ENCODE data around the gene LRWD1. TPM values are rescaled to one million over a fixed set of nuclear protein-coding genes. Genes with fewer than 3 reads are reported as not detected.
"Not testable (repeated sequence)": the region's sequence is repeated elsewhere in the genome, so short reads cannot be mapped to it uniquely, and the experiment has no call there.

Gene LRWD1
- total RNA-seq, 2 donors from 2014 or later, result 12.8 to 57.7 TPM

DNA sequence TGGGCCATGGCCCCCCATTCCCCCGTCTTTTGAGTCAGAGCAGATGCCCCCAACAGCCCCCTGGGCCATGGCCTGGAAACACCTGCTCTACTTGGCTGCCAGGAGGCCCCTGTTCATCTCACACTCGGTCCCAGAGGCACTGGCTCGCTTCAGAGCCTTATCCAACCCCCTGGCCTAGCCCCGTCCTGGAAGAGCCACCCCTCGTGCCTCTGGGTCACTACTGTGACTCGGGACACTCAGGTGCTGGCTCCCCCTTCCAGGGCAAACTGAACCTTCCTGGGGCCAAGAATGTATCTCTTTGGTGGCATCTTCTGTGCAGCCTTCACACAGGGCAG is 7.0 kb downstream of the LRWD1 start:
- intact Hi-C loops (cut with DNase I), result no loop called here
- WGBS, result 78% methylated on average over 6 of the region's 6 CpGs
- DNase-seq (ENCODE audit: low spot score), result no peak
- Histone ChIP-seq H3K9me3 (no peaks in the 10 kb centered on the region), H3K4me3 (no peak overlapping the region), H3K27ac (no peak overlapping the region), H3K36me3 (no peaks in the 10 kb centered on the region), H3K27me3 (replicated peaks; ENCODE audit: insufficient read depth) (no peaks in the 10 kb centered on the region), H3K4me1 (replicated peaks) (no peaks in the 10 kb centered on the region)
- TF ChIP-seq POLR2A (IDR thresholded peaks at IDR 0.05) (no peak), CTCF (IDR thresholded peaks at IDR 0.05) (no peak), POLR2AphosphoS5 (IDR thresholded peaks at IDR 0.05) (no peak)

DNA sequence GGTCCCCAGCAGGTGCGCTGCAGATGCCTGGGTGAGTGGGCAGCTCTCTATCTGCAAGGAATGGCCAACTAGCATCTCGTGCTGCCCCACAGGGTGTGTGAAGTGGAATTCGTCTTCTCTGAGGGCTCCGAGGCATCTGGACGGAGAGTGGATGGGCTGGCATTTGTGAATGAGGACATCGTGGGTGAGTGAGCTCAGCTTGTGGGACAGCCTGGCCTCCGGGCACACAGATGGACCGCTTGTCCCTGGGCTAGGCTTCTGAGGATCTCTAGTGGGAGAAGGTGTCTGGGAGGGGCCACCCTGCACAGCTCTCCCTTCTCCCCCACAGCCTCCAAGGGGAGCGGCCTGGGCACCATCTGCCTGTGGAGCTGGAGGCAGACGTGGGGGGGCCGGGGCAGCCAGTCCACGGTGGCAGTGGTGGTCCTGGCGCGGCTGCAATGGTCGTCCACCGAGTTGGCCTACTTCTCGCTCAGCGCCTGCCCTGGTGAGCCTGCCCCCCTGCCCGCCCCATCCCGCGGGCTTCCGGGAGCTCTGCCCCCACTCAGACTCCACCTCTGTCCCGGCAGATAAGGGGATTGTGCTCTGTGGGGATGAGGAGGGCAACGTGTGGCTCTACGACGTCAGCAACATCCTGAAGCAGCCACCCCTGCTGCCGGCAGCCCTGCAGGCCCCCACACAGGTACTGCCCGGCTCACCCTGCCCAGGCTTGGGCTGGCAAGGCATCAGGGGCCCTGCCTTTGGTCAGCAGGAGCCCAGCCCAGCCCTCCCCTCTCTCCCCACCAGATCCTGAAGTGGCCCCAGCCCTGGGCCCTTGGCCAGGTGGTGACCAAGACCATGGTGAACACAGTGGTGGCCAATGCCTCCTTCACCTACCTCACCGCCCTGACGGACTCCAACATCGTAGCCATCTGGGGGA is 7.6 kb downstream of the LRWD1 start:
- no peak overlapping the region for H3K4me3 ChIP-seq
- H3K36me3 ChIP-seq, result no peaks in the 10 kb centered on the region
- 65% methylated on average over 30 of the region's 31 CpGs for WGBS
- no peaks in the 10 kb centered on the region for H3K27me3 ChIP-seq (replicated peaks; ENCODE audit: insufficient read depth)
- no peak overlapping the region for H3K27ac ChIP-seq
- H3K4me1 ChIP-seq (replicated peaks), result no peaks in the 10 kb centered on the region
- DNase-seq (ENCODE audit: low spot score), result no peak
- TF ChIP-seq POLR2A (IDR thresholded peaks at IDR 0.05) (no peak), CTCF (IDR thresholded peaks at IDR 0.05) (no peak), POLR2AphosphoS5 (IDR thresholded peaks at IDR 0.05) (no peak)
- intact Hi-C loops (cut with DNase I), result no loop called here
- H3K9me3 ChIP-seq, result no peaks in the 10 kb centered on the region

GRCh38 chr7:102473271-102473991 is 8.6 kb downstream of the LRWD1 start:
- H3K9me3 ChIP-seq, result no peaks in the 10 kb centered on the region
- no peaks in the 10 kb centered on the region for H3K36me3 ChIP-seq
- intact Hi-C loops (cut with DNase I), result no loop called here
- H3K27ac ChIP-seq, result no peak overlapping the region
- TF ChIP-seq CTCF (IDR thresholded peaks at IDR 0.05) (no peak), POLR2AphosphoS5 (IDR thresholded peaks at IDR 0.05) (no peak), POLR2A (IDR thresholded peaks at IDR 0.05) (no peak)
- no peaks in the 10 kb centered on the region for H3K4me1 ChIP-seq (replicated peaks)
- no peaks in the 10 kb centered on the region for H3K27me3 ChIP-seq (replicated peaks; ENCODE audit: insufficient read depth)
- 78% methylated on average over 23 of the region's 23 CpGs for WGBS
- no peak overlapping the region for H3K4me3 ChIP-seq
- DNase-seq (ENCODE audit: low spot score), result no peak

- 84% methylated on average over 9 of the region's 14 CpGs for WGBS
- H3K4me3 ChIP-seq; DNase-seq (ENCODE audit: low spot score); H3K27ac ChIP-seq; intact Hi-C loops (cut with DNase I); H3K36me3 ChIP-seq; H3K27me3 ChIP-seq (replicated peaks; ENCODE audit: insufficient read depth); H3K9me3 ChIP-seq; H3K4me1 ChIP-seq (replicated peaks): not testable (repeated sequence)
Observed at GRCh38 chr7:102474116-102474515, 9.3 kb downstream of the LRWD1 start.

DNA sequence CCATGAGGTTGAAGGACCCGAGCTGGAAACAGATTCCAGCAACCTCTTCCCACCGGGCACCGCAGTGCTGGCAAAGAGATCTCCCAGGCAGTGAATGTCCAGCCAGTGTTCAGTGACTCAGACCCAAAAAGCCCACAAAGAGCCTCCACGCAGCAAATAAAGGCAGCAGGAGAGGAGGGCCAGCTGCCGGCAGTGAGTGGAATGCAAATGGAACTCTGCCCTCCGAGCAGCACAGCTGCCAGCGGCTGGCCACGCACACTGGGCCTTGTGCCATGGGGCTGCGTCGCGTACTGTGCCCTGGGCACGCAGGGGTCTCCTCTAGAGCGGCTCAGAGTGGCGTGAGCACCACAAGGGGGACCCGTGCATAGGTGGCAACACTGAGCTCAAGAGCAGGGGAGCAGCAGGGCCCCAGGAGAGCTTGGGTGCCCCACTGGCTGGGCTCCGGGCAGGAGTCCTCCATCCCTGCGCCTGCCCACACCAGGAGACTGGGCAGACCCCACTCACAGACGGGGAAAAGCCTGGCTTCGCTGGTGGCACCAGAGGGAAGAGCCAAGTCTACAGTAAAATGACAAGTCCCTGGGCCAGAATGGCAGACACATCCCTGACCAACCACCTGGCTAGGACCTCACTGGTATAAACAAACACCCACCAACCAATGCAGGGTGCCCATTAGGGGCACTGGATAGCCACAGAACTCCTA is 10.1 kb downstream of the LRWD1 start:
- H3K9me3 ChIP-seq; H3K36me3 ChIP-seq; intact Hi-C loops (cut with DNase I); H3K27me3 ChIP-seq (replicated peaks; ENCODE audit: insufficient read depth); H3K27ac ChIP-seq; H3K4me3 ChIP-seq; H3K4me1 ChIP-seq (replicated peaks): not testable (repeated sequence)
- DNase-seq (ENCODE audit: low spot score), result peak; percentile 1
- WGBS, result 66% methylated on average over 7 of the region's 19 CpGs

All from prostate gland (tissue), 2 donors.